Measurements from ENCODE around the gene XPO1.

GRCh38 chr2:61478086-61478485, 60.1 kb downstream of the XPO1 start:
- TF ChIP-seq CTCF (IDR thresholded peaks at IDR 0.05) (no peak), POLR2AphosphoS5 (IDR thresholded peaks at IDR 0.05) (no peak), EP300 (IDR thresholded peaks at IDR 0.05) (no peak)
